HepG2 (cell line): ENCODE data around the gene CDKN1A. TPM values are rescaled to one million over a fixed set of nuclear protein-coding genes. Genes with fewer than 3 reads are reported as not detected.

ENCODE experiments used
- ATAC-seq: fragments of 200-7000 bp; cut with Tn5 transposase; 3 replicates; pipeline ENCODE4 v1.9.1; 2020; ENCODE audit warnings: mild to moderate bottlenecking, moderate library complexity
- BruUV-seq: library from RNA; stranded (reverse); fragments of 400-500 nt; replicated peaks from 2 replicates; lab custom pipeline; 2021; lab: Mats Ljungman, UMichigan
- CTCF ChIA-PET: fragments of 300-600 bp; formaldehyde crosslinking; extraction: SDS; loops from one replicate; lab custom pipeline; 2021; ENCODE audit warnings: low total read pairs, inconsistent platforms, low intra/inter-chr PET ratio; lab: Yijun Ruan, JAX
- POLR2A ChIA-PET: fragments of 350-600 bp; sonication (Branson Sonifier 250); formaldehyde crosslinking; loops from one replicate; lab custom pipeline; 2020; ENCODE audit warnings: antibody characterized with exemption, inconsistent platforms; lab: Yijun Ruan, JAX
- DNase-seq: peaks from one replicate; pipeline ENCODE4 v3.0.0-alpha.2; 2015; ENCODE audit warnings: low spot score
- FAIRE-seq: peaks from 3 replicates; lab custom pipeline; 2011; peaks lifted over from hg19 to GRCh38; lab: Jason Lieb, UNC
- H2AFZ ChIP-seq: one replicate; pipeline ENCODE4 v1.6.1; 2011; ENCODE audit warnings: low read length, inconsistent platforms
- H3K27ac ChIP-seq: fragments of 300-600 bp; 3 replicates; pipeline ENCODE4 v1.8.0; 2011; ENCODE audit warnings: mixed run types, mild to moderate bottlenecking, mixed read lengths, low read length, inconsistent platforms; ENCODE audit not compliant: insufficient read depth; ENCODE audit errors: extremely low read length
- H3K27me3 ChIP-seq, 2 experiments: fragments of 200-600 bp in 1 of 2; 2 replicates in 1 of 2; 3 replicates in 1 of 2; pipeline versions ENCODE4 v1.6.0 to v1.8.0; 2011; ENCODE audit warnings: low read length in 2 of 2, mild to moderate bottlenecking in 2 of 2, moderate library complexity in 2 of 2, inconsistent platforms in 1 of 2; ENCODE audit not compliant: insufficient read depth in 2 of 2, control insufficient read depth in 1 of 2
- H3K36me3 ChIP-seq, 2 experiments: fragments of 200-600 bp in 1 of 2; replicated peaks in 1 of 2; 2 replicates in 1 of 2; 3 replicates in 1 of 2; pipeline versions ENCODE4 v1.5.1 to v1.8.0; 2011; ENCODE audit warnings: low read length in 2 of 2, inconsistent platforms in 1 of 2; ENCODE audit not compliant: insufficient read depth in 2 of 2, control insufficient read depth in 1 of 2
- H3K4me1 ChIP-seq: 2 replicates; pipeline ENCODE4 v1.5.1; 2012; ENCODE audit warnings: low read length, inconsistent platforms; ENCODE audit not compliant: insufficient read depth
- H3K4me2 ChIP-seq: 2 replicates; pipeline ENCODE4 v1.6.0; 2011; ENCODE audit warnings: low read depth, low read length, inconsistent platforms
- H3K4me3 ChIP-seq, 3 experiments: fragments of 200-600 bp in 1 of 3; sonication (generic), shearing (Covaris generic) in 1 of 3; replicated peaks in 1 of 3; 2 replicates each; pipeline ENCODE4 v1.5.1; 2011 to 2016; ENCODE audit warnings: low read length in 3 of 3, inconsistent platforms in 2 of 3, low read depth in 2 of 3, mild to moderate bottlenecking in 2 of 3, control low read depth in 1 of 3, mixed read lengths in 1 of 3; ENCODE audit not compliant: insufficient read depth in 1 of 3
- H3K79me2 ChIP-seq: one replicate; pipeline ENCODE4 v1.6.1; 2011; ENCODE audit warnings: low read length, inconsistent platforms; ENCODE audit not compliant: insufficient read depth
- H3K9ac ChIP-seq: 2 replicates; pipeline ENCODE4 v1.6.0; 2011; ENCODE audit warnings: mild to moderate bottlenecking, low read depth, low read length, inconsistent platforms; ENCODE audit not compliant: insufficient read depth
- H3K9me3 ChIP-seq: 2 replicates; pipeline ENCODE4 v1.5.1; 2012; ENCODE audit warnings: mild to moderate bottlenecking, low read length
- H4K20me1 ChIP-seq: 2 replicates; pipeline ENCODE4 v1.6.0; 2011; ENCODE audit warnings: inconsistent platforms, mild to moderate bottlenecking, low read length, moderate library complexity; ENCODE audit not compliant: insufficient read depth
- AFF4 ChIP-seq: sonication (generic); formaldehyde crosslinking; IDR thresholded peaks from 2 replicates; pipeline ENCODE4 v1.4.0; 2020; ENCODE audit warnings: missing genetic modification reagents
- AHR ChIP-seq: IDR thresholded peaks from 2 replicates; pipeline ENCODE4 v1.6.1; 2018; ENCODE audit warnings: missing genetic modification reagents, missing compliant biosample characterization
- HMGA1 ChIP-seq: sonication (generic); formaldehyde crosslinking; conservative IDR thresholded peaks from 2 replicates; pipeline ENCODE4 v1.4.0; 2020; ENCODE audit warnings: missing genetic modification reagents
- KMT2A ChIP-seq: sonication (generic); formaldehyde crosslinking; IDR thresholded peaks from 2 replicates; pipeline ENCODE4 v1.4.0; 2020; ENCODE audit warnings: missing genetic modification reagents
- MEIS2 ChIP-seq: sonication (generic); formaldehyde crosslinking; IDR thresholded peaks from 2 replicates; pipeline ENCODE4 v1.9.0; 2021; ENCODE audit warnings: mild to moderate bottlenecking, missing genetic modification reagents
- MLXIP ChIP-seq: sonication (generic); formaldehyde crosslinking; IDR thresholded peaks from 2 replicates; pipeline ENCODE4 v1.9.0; 2021; ENCODE audit warnings: missing genetic modification reagents, borderline replicate concordance
- NBN ChIP-seq: fragments of 450-650 bp; conservative IDR thresholded peaks from 2 replicates; pipeline ENCODE4 v1.6.1; 2017
- REPIN1 ChIP-seq: sonication (generic); formaldehyde crosslinking; IDR thresholded peaks from 2 replicates; pipeline ENCODE4 v1.8.0; 2022; ENCODE audit warnings: missing genetic modification reagents, low read depth, mild to moderate bottlenecking, borderline replicate concordance
- SP2 ChIP-seq: sonication (generic); formaldehyde crosslinking; IDR thresholded peaks from 2 replicates; pipeline ENCODE4 v1.5.1; 2020; ENCODE audit warnings: mild to moderate bottlenecking, missing genetic modification reagents
- ZFP36L2 ChIP-seq: sonication (generic); formaldehyde crosslinking; IDR thresholded peaks from 2 replicates; pipeline ENCODE4 v1.4.0; 2020; ENCODE audit warnings: missing genetic modification reagents
- ZKSCAN1 ChIP-seq: fragments of 150-350 bp; IDR thresholded peaks from 2 replicates; pipeline ENCODE4 v1.6.1; 2014; ENCODE audit warnings: low read length
- ZNF282 ChIP-seq: fragments of 450-650 bp; IDR thresholded peaks from 2 replicates; pipeline ENCODE4 v1.6.1; 2018; ENCODE audit not compliant: partially characterized antibody
- ZNF503 ChIP-seq: sonication (generic); formaldehyde crosslinking; IDR thresholded peaks from 2 replicates; pipeline ENCODE4 v1.4.0; 2020; ENCODE audit warnings: missing genetic modification reagents
- ZZZ3 ChIP-seq: sonication (generic); formaldehyde crosslinking; IDR thresholded peaks from 2 replicates; pipeline ENCODE4 v1.4.0; 2020; ENCODE audit warnings: missing genetic modification reagents, mild to moderate bottlenecking, borderline replicate concordance
- WGBS: methylation state at CpG from one replicate; pipeline ENCODE4 v1.1.6; 2017; ENCODE audit warnings: low lambda C conversion rate; 5-methylcytosine and 5-hydroxymethylcytosine counted together
- in situ Hi-C: cut with HindIII; loops from 2 replicates; pipeline ENCODE4 v1.10.0; 2017; ENCODE audit warnings: low pct_unique_long_range_greater_than_20kb; ENCODE audit not compliant: extremely low pct_ligation_motif_present
- intact Hi-C: fragments of 100-400 bp; cut with micrococcal nuclease; formaldehyde crosslinking; loops from one replicate; pipeline ENCODE4 v1.10.0; 2022; ENCODE audit not compliant: unreplicated experiment
- polyA plus RNA-seq, 8 experiments: library from polyadenylated mRNA; depleted of rRNA in 3 of 8; stranded (reverse) in 7 of 8; unstranded in 1 of 8; fragments of >200 nt; fragmentation: Illumina TruSeq in 4 of 8; extraction: Trizol in 4 of 8; gene quantifications; 2 replicates each; pipeline versions ENCODE4 v1.2.1 to v1.2.3, GENCODE V29; 2011 to 2016; ENCODE audit warnings: low read depth in 4 of 8, missing spikeins in 1 of 8, mixed read lengths in 1 of 8; ENCODE audit not compliant: insufficient read depth in 1 of 8
- total RNA-seq, 5 experiments: library from RNA; depleted of rRNA; stranded (reverse); fragments of >200 nt; fragmentation: Illumina TruSeq; extraction: Trizol; gene quantifications; 2 replicates each; pipeline ENCODE4 v1.2.3, GENCODE V29; 2016; ENCODE audit warnings: low read depth in 1 of 5

The CDKN1A gene
- total and polyA plus RNA-seq, 2 of the 13 experiments (the other 11 are each of a cell fraction or from before 2014, with no cell fraction given): 60.7 to 92.1 TPM

- H3K36me3 ChIP-seq: no peaks in the 10 kb centered on the region
- DNase-seq (no peak), ATAC-seq (no peak), FAIRE-seq (no peak)
- CTCF ChIA-PET: interaction anchor here (1.4 kb wide), 2 partner anchors 77 to 86 kb away, joined by 8 to 9 read pairs; no protein-coding TSS in a partner anchor
- BruUV-seq: no TSS peak
- H3K27me3 ChIP-seq: peaks cover 10 to 63% of the 10 kb centered on the region in 2 experiments; a peak in 4 of 5 replicates
- H4K20me1 ChIP-seq: no peaks in the 10 kb centered on the region
- H3K9me3 ChIP-seq: no peaks in the 10 kb centered on the region
- intact Hi-C loops: loop anchor here (1.0 kb wide), 1 partner anchor 78 kb away; no protein-coding TSS in a partner anchor
- no peaks in the 10 kb centered on the region for H3K79me2 ChIP-seq
- H3K9ac ChIP-seq: no peak overlapping the region
- POLR2A ChIA-PET: no interaction called here
- no peak overlapping the region for H3K27ac ChIP-seq
- H2AFZ ChIP-seq: no peak overlapping the region
- WGBS: 84% methylated on average over 3 of the region's 3 CpGs
- H3K4me3 ChIP-seq: no peak overlapping the region
- in situ Hi-C loops: no loop called here
- no peak overlapping the region for H3K4me2 ChIP-seq
- H3K4me1 ChIP-seq: no peaks in the 10 kb centered on the region
- no peak for TF ChIP-seq ZNF282
- no peak for TF ChIP-seq KMT2A (CRISPR knock-in tag)
- no peak for TF ChIP-seq AHR
- no peak for TF ChIP-seq AFF4 (CRISPR knock-in tag)
- no peak for TF ChIP-seq ZZZ3 (CRISPR knock-in tag)
- TF ChIP-seq ZNF503 (CRISPR knock-in tag): no peak
- no peak for TF ChIP-seq MLXIP (CRISPR knock-in tag)
- no peak for TF ChIP-seq ZFP36L2 (CRISPR knock-in tag)
- no peak for TF ChIP-seq ZKSCAN1
- no peak for TF ChIP-seq SP2 (CRISPR knock-in tag)
- TF ChIP-seq NBN: no peak
- TF ChIP-seq HMGA1 (CRISPR knock-in tag): no peak
- no peak for TF ChIP-seq REPIN1 (CRISPR knock-in tag)
- TF ChIP-seq MEIS2: no peak
Measured at GRCh38 chr6:36700831-36701230, 22.3 kb downstream of the CDKN1A start.
